HepG2 (cell line): ENCODE data around the gene C14orf119. TPM values are rescaled to one million over a fixed set of nuclear protein-coding genes. Genes with fewer than 3 reads are reported as not detected.
A peak's percentile ranks its signal among the peaks of the same experiment; 100 is the strongest.

ENCODE experiments used
- BHLHE40 ChIP-seq: IDR thresholded peaks from 2 replicates; pipeline ENCODE4 v1.6.1; 2011; ENCODE audit warnings: low read length, improper control_type of control experiment
- DMAP1 ChIP-seq: IDR thresholded peaks from 2 replicates; pipeline ENCODE4 v1.6.1; 2016
- ZNF282 ChIP-seq: fragments of 450-650 bp; IDR thresholded peaks from 2 replicates; pipeline ENCODE4 v1.6.1; 2018; ENCODE audit not compliant: partially characterized antibody
- ZNF841 ChIP-seq: sonication (generic); formaldehyde crosslinking; IDR thresholded peaks from 2 replicates; pipeline ENCODE4 v1.8.1; 2023; ENCODE audit warnings: missing genetic modification reagents, borderline replicate concordance
- polyA plus RNA-seq, 8 experiments: library from polyadenylated mRNA; depleted of rRNA in 3 of 8; stranded (reverse) in 7 of 8; unstranded in 1 of 8; fragments of >200 nt; fragmentation: Illumina TruSeq in 4 of 8; extraction: Trizol in 4 of 8; gene quantifications; 2 replicates each; pipeline versions ENCODE4 v1.2.1 to v1.2.3, GENCODE V29; 2011 to 2016; ENCODE audit warnings: low read depth in 4 of 8, missing spikeins in 1 of 8, mixed read lengths in 1 of 8; ENCODE audit not compliant: insufficient read depth in 1 of 8
- total RNA-seq, 5 experiments: library from RNA; depleted of rRNA; stranded (reverse); fragments of >200 nt; fragmentation: Illumina TruSeq; extraction: Trizol; gene quantifications; 2 replicates each; pipeline ENCODE4 v1.2.3, GENCODE V29; 2016; ENCODE audit warnings: low read depth in 1 of 5
- TF ChIP-seq, protein P1 (sequence below): sonication (generic); formaldehyde crosslinking; IDR thresholded peaks from 2 replicates; pipeline ENCODE4 v1.4.0; 2020; ENCODE audit warnings: missing genetic modification reagents
- TF ChIP-seq, protein P2 (sequence below): sonication (generic); formaldehyde crosslinking; IDR thresholded peaks from 2 replicates; pipeline ENCODE4 v1.4.0; 2020; ENCODE audit warnings: mild to moderate bottlenecking, missing genetic modification reagents, borderline replicate concordance
- TF ChIP-seq, protein P3 (sequence below): sonication (generic); formaldehyde crosslinking; IDR thresholded peaks from 2 replicates; pipeline ENCODE4 v1.8.1; 2023; ENCODE audit warnings: mild to moderate bottlenecking, moderate library complexity, missing genetic modification reagents
- TF ChIP-seq, protein P4 (sequence below): conservative IDR thresholded peaks from 2 replicates; pipeline ENCODE4 v1.6.1; 2018; ENCODE audit warnings: missing genetic modification reagents
- TF ChIP-seq, protein P5 (sequence below): sonication (generic); formaldehyde crosslinking; IDR thresholded peaks from 2 replicates; pipeline ENCODE4 v1.4.0; 2020; ENCODE audit warnings: mild to moderate bottlenecking, missing genetic modification reagents
- TF ChIP-seq, protein P6 (sequence below): sonication (generic); formaldehyde crosslinking; IDR thresholded peaks from 2 replicates; pipeline ENCODE4 v1.4.0; 2020; ENCODE audit warnings: mild to moderate bottlenecking, missing genetic modification reagents

Gene C14orf119
- total and polyA plus RNA-seq, 2 of the 13 experiments (the other 11 are each of a cell fraction or from before 2014, with no cell fraction given), result 117 to 206 TPM

DNA sequence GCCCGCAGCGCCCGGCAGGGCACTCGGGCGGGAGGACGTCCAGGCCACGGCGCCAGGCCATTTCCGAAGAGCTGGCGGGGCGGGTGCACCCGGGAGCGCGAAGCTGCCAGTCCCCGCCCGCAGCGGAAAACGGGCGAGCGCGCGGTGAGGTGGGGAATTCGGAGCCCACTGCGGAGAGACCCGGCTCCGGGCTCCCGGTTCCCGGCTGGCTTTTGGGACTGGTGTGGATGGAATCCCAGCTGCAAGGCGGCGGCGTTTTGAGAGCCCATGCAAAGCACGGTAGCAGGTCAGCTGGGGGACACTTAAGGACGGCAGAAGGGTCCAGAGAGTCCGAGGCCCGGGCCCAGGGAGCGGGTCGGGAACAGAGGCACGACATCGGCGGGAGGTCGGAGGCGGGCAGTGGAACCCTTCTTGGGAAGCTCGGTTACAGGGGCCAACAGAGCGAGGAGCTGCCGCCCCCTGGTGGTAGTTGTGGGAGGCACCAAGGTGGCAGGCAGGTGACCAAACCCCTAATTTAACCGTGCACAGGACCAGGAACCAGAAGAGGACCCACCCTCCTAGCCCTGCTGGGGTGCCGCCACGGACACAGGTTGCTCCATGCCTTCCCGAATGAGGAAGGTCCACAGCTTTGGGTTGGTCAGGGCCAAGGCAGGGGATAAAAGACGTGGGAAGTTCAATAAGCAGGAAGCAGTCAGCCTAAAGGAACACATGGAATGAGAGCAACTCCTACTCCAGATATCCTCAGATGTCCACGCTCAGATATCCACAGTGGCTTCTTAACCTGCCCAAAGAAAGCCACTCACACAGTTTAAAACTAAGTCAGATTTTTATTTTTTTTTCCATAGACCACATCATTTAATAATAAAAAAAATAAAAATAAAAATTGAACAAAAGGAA, 37.3 kb upstream of the C14orf119 start (continued):
- TF ChIP-seq, protein P1, sequence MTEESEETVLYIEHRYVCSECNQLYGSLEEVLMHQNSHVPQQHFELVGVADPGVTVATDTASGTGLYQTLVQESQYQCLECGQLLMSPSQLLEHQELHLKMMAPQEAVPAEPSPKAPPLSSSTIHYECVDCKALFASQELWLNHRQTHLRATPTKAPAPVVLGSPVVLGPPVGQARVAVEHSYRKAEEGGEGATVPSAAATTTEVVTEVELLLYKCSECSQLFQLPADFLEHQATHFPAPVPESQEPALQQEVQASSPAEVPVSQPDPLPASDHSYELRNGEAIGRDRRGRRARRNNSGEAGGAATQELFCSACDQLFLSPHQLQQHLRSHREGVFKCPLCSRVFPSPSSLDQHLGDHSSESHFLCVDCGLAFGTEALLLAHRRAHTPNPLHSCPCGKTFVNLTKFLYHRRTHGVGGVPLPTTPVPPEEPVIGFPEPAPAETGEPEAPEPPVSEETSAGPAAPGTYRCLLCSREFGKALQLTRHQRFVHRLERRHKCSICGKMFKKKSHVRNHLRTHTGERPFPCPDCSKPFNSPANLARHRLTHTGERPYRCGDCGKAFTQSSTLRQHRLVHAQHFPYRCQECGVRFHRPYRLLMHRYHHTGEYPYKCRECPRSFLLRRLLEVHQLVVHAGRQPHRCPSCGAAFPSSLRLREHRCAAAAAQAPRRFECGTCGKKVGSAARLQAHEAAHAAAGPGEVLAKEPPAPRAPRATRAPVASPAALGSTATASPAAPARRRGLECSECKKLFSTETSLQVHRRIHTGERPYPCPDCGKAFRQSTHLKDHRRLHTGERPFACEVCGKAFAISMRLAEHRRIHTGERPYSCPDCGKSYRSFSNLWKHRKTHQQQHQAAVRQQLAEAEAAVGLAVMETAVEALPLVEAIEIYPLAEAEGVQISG (CRISPR knock-in tag), result peak; percentile 66
- TF ChIP-seq, protein P2, sequence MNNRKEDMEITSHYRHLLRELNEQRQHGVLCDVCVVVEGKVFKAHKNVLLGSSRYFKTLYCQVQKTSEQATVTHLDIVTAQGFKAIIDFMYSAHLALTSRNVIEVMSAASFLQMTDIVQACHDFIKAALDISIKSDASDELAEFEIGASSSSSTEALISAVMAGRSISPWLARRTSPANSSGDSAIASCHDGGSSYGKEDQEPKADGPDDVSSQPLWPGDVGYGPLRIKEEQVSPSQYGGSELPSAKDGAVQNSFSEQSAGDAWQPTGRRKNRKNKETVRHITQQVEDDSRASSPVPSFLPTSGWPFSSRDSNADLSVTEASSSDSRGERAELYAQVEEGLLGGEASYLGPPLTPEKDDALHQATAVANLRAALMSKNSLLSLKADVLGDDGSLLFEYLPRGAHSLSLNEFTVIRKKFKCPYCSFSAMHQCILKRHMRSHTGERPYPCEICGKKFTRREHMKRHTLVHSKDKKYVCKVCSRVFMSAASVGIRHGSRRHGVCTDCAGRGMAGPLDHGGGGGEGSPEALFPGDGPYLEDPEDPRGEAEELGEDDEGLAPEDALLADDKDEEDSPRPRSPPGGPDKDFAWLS, result no peak
- TF ChIP-seq DMAP1 (CRISPR knock-in tag), result peak; percentile 30; the same call in 1 of the 2 replicates
- no peak for TF ChIP-seq ZNF282
- TF ChIP-seq BHLHE40, result peak; percentile 82
- TF ChIP-seq, protein P3, sequence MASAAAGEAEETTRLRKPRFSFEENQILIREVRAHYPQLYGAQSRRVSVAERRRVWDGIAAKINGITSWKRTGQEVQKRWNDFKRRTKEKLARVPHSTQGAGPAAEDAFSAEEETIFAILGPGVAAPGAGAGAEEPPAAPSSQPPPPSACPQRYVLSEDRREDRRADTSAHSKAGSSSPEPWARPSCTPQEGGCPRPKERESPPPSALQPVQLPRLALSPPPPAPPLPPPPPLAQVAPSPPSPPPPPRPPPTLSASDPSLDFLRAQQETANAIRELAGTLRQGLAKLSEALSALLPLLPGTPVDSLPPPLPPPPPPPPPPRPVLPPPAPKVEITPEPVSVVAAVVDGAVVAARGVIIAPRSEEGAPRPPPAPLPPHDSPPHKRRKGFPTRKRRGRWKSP (CRISPR knock-in tag), result peak; percentile 62; the same call in 1 of the 2 replicates
- TF ChIP-seq, protein P4, sequence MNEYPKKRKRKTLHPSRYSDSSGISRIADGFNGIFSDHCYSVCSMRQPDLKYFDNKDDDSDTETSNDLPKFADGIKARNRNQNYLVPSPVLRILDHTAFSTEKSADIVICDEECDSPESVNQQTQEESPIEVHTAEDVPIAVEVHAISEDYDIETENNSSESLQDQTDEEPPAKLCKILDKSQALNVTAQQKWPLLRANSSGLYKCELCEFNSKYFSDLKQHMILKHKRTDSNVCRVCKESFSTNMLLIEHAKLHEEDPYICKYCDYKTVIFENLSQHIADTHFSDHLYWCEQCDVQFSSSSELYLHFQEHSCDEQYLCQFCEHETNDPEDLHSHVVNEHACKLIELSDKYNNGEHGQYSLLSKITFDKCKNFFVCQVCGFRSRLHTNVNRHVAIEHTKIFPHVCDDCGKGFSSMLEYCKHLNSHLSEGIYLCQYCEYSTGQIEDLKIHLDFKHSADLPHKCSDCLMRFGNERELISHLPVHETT (CRISPR knock-in tag), result peak; percentile 64; the same call in 1 of the 2 replicates
- no peak for TF ChIP-seq ZNF841 (CRISPR knock-in tag)
- TF ChIP-seq, protein P5, sequence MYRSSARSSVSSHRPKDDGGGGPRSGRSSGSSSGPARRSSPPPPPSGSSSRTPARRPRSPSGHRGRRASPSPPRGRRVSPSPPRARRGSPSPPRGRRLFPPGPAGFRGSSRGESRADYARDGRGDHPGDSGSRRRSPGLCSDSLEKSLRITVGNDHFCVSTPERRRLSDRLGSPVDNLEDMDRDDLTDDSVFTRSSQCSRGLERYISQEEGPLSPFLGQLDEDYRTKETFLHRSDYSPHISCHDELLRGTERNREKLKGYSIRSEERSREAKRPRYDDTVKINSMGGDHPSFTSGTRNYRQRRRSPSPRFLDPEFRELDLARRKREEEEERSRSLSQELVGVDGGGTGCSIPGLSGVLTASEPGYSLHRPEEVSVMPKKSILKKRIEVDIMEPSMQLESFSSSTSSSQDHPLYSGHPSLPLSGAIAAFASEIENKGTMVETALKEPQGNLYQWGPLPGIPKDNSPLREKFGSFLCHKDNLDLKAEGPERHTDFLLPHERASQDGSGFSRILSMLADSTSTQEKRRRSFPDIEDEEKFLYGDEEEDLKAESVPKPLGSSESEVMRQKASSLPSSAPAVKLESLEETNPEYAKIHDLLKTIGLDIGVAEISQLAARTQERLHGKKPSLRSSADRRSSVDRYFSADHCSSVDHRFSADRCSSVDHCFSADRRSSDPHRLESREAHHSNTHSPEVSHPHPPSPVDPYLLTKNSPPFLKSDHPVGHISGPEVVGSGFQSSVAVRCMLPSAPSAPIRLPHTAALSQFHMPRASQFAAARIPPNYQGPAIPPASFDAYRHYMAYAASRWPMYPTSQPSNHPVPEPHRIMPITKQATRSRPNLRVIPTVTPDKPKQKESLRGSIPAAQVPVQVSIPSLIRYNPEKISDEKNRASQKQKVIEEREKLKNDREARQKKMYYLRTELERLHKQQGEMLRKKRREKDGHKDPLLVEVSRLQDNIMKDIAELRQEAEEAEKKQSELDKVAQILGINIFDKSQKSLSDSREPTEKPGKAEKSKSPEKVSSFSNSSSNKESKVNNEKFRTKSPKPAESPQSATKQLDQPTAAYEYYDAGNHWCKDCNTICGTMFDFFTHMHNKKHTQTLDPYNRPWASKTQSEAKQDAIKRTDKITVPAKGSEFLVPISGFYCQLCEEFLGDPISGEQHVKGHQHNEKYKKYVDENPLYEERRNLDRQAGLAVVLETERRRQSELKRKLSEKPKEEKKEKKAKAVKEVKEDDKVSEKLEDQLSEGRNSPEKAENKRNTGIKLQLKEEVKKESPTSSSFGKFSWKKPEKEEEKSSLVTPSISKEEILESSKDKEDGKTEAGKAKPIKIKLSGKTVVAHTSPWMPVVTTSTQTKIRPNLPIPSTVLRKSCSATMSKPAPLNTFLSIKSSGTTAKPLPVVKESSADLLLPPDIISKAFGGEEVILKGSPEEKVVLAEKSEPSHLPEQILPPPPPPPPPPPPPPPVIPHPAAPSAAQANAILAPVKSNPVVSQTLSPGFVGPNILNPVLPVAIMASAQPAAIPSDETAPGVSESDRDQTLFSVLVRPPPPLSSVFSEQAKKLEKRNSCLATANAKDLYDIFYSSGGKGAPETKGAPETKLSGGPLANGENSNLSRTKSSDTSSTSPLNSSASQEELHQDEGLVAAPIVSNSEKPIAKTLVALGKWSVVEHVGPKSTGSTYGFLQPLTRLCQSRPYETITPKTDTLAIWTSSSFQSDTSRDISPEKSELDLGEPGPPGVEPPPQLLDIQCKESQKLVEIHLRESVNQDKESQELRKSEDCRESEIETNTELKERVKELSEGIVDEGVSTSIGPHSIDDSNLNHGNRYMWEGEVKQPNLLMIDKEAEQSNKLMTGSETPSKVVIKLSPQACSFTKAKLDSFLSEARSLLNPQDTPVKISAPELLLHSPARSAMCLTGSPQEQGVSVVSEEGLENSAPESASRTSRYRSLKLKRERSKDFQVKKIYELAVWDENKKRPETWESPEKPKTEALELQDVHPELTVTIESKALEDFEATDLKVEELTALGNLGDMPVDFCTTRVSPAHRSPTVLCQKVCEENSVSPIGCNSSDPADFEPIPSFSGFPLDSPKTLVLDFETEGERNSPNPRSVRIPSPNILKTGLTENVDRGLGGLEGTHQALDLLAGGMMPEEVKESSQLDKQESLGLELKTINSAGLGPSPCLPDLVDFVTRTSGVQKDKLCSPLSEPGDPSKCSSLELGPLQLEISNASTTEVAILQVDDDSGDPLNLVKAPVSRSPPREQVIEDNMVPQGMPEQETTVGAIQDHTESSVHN (CRISPR knock-in tag), result peak; percentile 97; the same call in 1 of the 2 replicates
- TF ChIP-seq, protein P6, sequence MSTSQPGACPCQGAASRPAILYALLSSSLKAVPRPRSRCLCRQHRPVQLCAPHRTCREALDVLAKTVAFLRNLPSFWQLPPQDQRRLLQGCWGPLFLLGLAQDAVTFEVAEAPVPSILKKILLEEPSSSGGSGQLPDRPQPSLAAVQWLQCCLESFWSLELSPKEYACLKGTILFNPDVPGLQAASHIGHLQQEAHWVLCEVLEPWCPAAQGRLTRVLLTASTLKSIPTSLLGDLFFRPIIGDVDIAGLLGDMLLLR (CRISPR knock-in tag), result peak; percentile 59
